ENCODE results near the gene SIRPB2. TPM values are rescaled to one million over a fixed set of nuclear protein-coding genes. Genes with fewer than 3 reads are reported as not detected.

The SIRPB2 gene
- total and polyA plus RNA-seq, 2 donors (not counting 3 experiments of a cell fraction or from before 2014, with no cell fraction given), result 9.5 to 19.7 TPM

- CTCF ChIA-PET, result interaction anchor here (0.6 to 4.3 kb wide), 7 partner anchors 11 to 601 kb away, joined by 3 to 38 read pairs (median 5); no protein-coding TSS in a partner anchor
Observed at GRCh38 chr20:1440024-1440423, 51.2 kb downstream of the SIRPB2 start.

More at GRCh38 chr20:1440024-1440423, 51.2 kb downstream of the SIRPB2 start:
- POLR2A ChIA-PET, result no interaction called here
- peak; percentile 27 for DNase-seq (ENCODE audit: low read depth, low spot score)
- no peak overlapping the region for H3K4me3 ChIP-seq (replicated peaks in 1 of 3; ENCODE audit: insufficient read depth in 1 of 3, low read depth in 1 of 3, low read length in 3 of 3)
- H3K9me1 ChIP-seq (replicated peaks; ENCODE audit: control insufficient read depth, extremely low read depth, insufficient read depth, low read length), result no peaks in the 10 kb centered on the region
- no TSS peak for BruUV-seq (replicated peaks)
- H3K9me3 ChIP-seq (replicated peaks; ENCODE audit: control insufficient read depth, insufficient read depth, low read length), result no peaks in the 10 kb centered on the region
- intact Hi-C loops (cut with micrococcal nuclease), result loop anchor here (1.0 kb wide), 1 partner anchor 63 kb away; no protein-coding TSS in a partner anchor
- no peaks in the 10 kb centered on the region for H3K27me3 ChIP-seq (ENCODE audit: control insufficient read depth in 2 of 2, insufficient read depth in 2 of 2, low read length in 2 of 2)
- H3K4me2 ChIP-seq (ENCODE audit: insufficient read depth, low read length), result no peak overlapping the region
- H3K4me1 ChIP-seq (ENCODE audit: control insufficient read depth, extremely low read depth, insufficient read depth, low read length), result peaks cover 10% of the 10 kb centered on the region
- dilution Hi-C loops (cut with MboI; ENCODE audit: extremely low pct_ligation_motif_present, low sequenced_read_pairs), result loop anchor here (25.0 kb wide), 1 partner anchor 128 kb away; no protein-coding TSS in a partner anchor
- H3K79me2 ChIP-seq (ENCODE audit: control insufficient read depth, insufficient read depth, low read length), result no peaks in the 10 kb centered on the region
- no peak overlapping the region for H3K9ac ChIP-seq (replicated peaks; ENCODE audit: extremely low read depth, insufficient read depth, low read length)
- FAIRE-seq, result peak; percentile 85
- H4K20me1 ChIP-seq (replicated peaks; ENCODE audit: control insufficient read depth, extremely low read depth, insufficient read depth, low read length), result no peaks in the 10 kb centered on the region
- H3K36me3 ChIP-seq (ENCODE audit: control insufficient read depth in 2 of 2, extremely low read depth in 1 of 2, insufficient read depth in 2 of 2, low read length in 2 of 2), result peaks cover 16 to 24% of the 10 kb centered on the region in 2 experiments
- H3K27ac ChIP-seq (ENCODE audit: insufficient read depth, low read depth, low read length), result no peak overlapping the region
- H2AFZ ChIP-seq (ENCODE audit: low read depth, low read length), result no peak overlapping the region
- TF ChIP-seq CTCF (IDR thresholded peaks at IDR 0.05; ENCODE audit: extremely low read depth in 1 of 2, insufficient read depth in 1 of 2, low read depth in 1 of 2, low read length in 2 of 2), result peak; percentile 24 to 43
- no peak for TF ChIP-seq POLR2A (IDR thresholded peaks at IDR 0.05; ENCODE audit: low read depth, low read length)

Data from endothelial cell of umbilical vein (primary cell).